Panc1 (cell line): ENCODE measurements around the gene CD164L2. TPM values are rescaled to one million over a fixed set of nuclear protein-coding genes. Genes with fewer than 3 reads are reported as not detected.

Experiments used
- ATAC-seq: fragments of 200-7000 bp; cut with Tn5 transposase; 2 replicates; pipeline ENCODE4 v1.9.1; 2020; ENCODE audit warnings: mild to moderate bottlenecking, moderate library complexity
- BruUV-seq: library from RNA; stranded (reverse); fragments of 400-500 nt; replicated peaks from 2 replicates; lab custom pipeline; 2021; lab: Mats Ljungman, UMichigan
- CTCF ChIA-PET: fragments of 300-600 bp; sonication (Branson Sonifier 250); formaldehyde crosslinking; loops from one replicate; lab custom pipeline; 2022; ENCODE audit warnings: antibody characterized with exemption; lab: Charles Lee
- POLR2A ChIA-PET: fragments of 300-600 bp; sonication (Branson Sonifier 250); formaldehyde crosslinking; loops from one replicate; lab custom pipeline; 2022; ENCODE audit warnings: antibody characterized with exemption; lab: Charles Lee
- DNase-seq: peaks from one replicate; pipeline ENCODE4 v3.0.0-alpha.2; 2010; ENCODE audit warnings: low read depth, low spot score
- H3K27ac ChIP-seq: 2 replicates; pipeline ENCODE4 v1.5.1; 2011; ENCODE audit warnings: mild to moderate bottlenecking, low read length, inconsistent platforms
- H3K27me3 ChIP-seq: fragments of 200-500 bp; sonication (Bioruptor generic); 2 replicates; pipeline ENCODE4 v1.6.0; 2014; ENCODE audit warnings: low read length, inconsistent platforms; ENCODE audit not compliant: control insufficient read depth, insufficient read depth
- H3K36me3 ChIP-seq: fragments of 200-500 bp; sonication (Bioruptor generic); 2 replicates; pipeline ENCODE4 v1.5.1; 2014; ENCODE audit warnings: inconsistent platforms, mild to moderate bottlenecking, low read length, moderate library complexity; ENCODE audit not compliant: control insufficient read depth, insufficient read depth
- H3K4me1 ChIP-seq: 2 replicates; pipeline ENCODE4 v1.5.1; 2011; ENCODE audit warnings: inconsistent platforms, mild to moderate bottlenecking, low read length, moderate library complexity; ENCODE audit not compliant: control insufficient read depth, insufficient read depth
- H3K4me3 ChIP-seq, 2 experiments: 2 replicates each; pipeline ENCODE4 v1.5.1; 2011 to 2012; ENCODE audit warnings: low read depth in 2 of 2, low read length in 2 of 2, mild to moderate bottlenecking in 2 of 2, inconsistent platforms in 1 of 2, moderate library complexity in 1 of 2
- H3K9me3 ChIP-seq: fragments of 200-500 bp; sonication (Bioruptor generic); 2 replicates; pipeline ENCODE4 v1.5.1; 2014; ENCODE audit warnings: low read depth, mild to moderate bottlenecking, inconsistent platforms, low read length, moderate library complexity; ENCODE audit not compliant: control insufficient read depth, insufficient read depth
- CTCF ChIP-seq: fragments of 450-650 bp; IDR thresholded peaks from 2 replicates; pipeline ENCODE4 v1.5.1; 2017; ENCODE audit warnings: mild to moderate bottlenecking
- POLR2AphosphoS5 ChIP-seq: IDR thresholded peaks from 2 replicates; pipeline ENCODE4 v1.6.1; 2012; ENCODE audit warnings: mild to moderate bottlenecking, low read depth, low read length, moderate library complexity
- REST ChIP-seq, 2 experiments: IDR thresholded peaks; 2 replicates each; pipeline ENCODE4 v1.6.1; 2011 to 2012; ENCODE audit warnings: low read depth in 2 of 2, control low read depth in 1 of 2, low read length in 1 of 2, mild to moderate bottlenecking in 1 of 2, moderate library complexity in 1 of 2; ENCODE audit not compliant: insufficient read depth in 1 of 2
- SIN3A ChIP-seq: IDR thresholded peaks from 2 replicates; pipeline ENCODE4 v1.6.1; 2012; ENCODE audit warnings: low read depth, mild to moderate bottlenecking, low read length, moderate library complexity, borderline replicate concordance; ENCODE audit not compliant: insufficient read depth
- TCF7L2 ChIP-seq: IDR thresholded peaks from 2 replicates; pipeline ENCODE4 v1.6.1; 2011; ENCODE audit warnings: mild to moderate bottlenecking, low read depth, low read length, inconsistent platforms
- in situ Hi-C: cut with HindIII; loops from 2 replicates; pipeline ENCODE4 v1.10.0; 2016; ENCODE audit warnings: low sequenced_read_pairs, low pct_unique_long_range_greater_than_20kb
- intact Hi-C: fragments of 100-400 bp; cut with micrococcal nuclease; formaldehyde crosslinking; loops from one replicate; pipeline ENCODE4 v1.10.0; 2022; ENCODE audit not compliant: unreplicated experiment
- total RNA-seq: library from RNA; stranded (reverse); gene quantifications from one replicate; pipeline ENCODE4 v1.2.1, GENCODE V29; 2021; ENCODE audit not compliant: unreplicated experiment

Gene CD164L2
- total RNA-seq, 1 experiment from 2014 or later: 0.13 TPM

DNA sequence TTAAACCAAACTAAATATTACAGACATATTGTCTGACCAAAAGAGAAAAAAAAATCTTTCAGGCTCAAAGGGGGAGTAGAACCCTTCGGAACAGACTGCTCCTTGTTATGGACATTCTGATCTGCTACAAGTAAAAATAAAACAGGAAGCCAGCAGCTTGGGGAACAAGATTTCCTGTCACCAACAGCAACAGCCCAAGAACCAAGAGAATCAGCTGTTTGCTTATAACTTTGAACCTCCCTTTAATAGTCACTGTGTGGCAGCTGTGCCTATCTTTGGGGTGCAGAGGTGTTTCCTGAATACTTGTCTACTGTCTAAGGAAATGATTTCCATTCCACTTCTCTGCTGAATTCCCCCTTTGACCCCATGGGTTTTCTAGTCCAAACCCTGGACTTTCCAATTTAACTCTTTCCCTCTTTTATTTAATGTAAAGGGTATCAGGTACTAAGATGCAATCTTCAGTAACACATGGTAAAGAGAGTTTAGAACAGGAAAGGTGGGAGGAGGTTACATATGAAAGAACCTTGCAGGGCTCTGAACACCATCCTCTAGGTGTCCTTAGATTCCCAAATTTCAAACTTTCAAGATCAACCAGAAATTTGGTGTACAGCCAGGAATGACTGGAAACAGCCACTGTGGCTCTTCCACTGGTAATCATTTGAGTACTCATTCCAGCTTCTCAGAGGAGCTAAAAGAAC, 47.9 kb upstream of the CD164L2 start:
- ATAC-seq: no peak
- no peak overlapping the region; the same call in 1 of the 2 replicates for H3K27ac ChIP-seq
- H3K4me3 ChIP-seq: no peak overlapping the region
- peak; percentile 19; the same call in 1 of the 2 replicates for TF ChIP-seq CTCF
- no peak for TF ChIP-seq REST (IDR thresholded peaks at IDR 0.05; ENCODE audit: insufficient read depth in 1 of 2, low read depth in 2 of 2, low read length in 1 of 2)
- no peaks in the 10 kb centered on the region for H3K27me3 ChIP-seq
- no peak for DNase-seq
- intact Hi-C loops (no loop called here), in situ Hi-C loops (no loop called here)
- no peaks in the 10 kb centered on the region for H3K36me3 ChIP-seq
- POLR2A ChIA-PET: no interaction called here
- BruUV-seq: no TSS peak
- CTCF ChIA-PET: interaction anchor here (1.2 kb wide), 1 partner anchor 319 kb away, joined by 3 read pairs; no protein-coding TSS in a partner anchor
- H3K4me1 ChIP-seq: peaks cover 6% of the 10 kb centered on the region; the same call in 1 of the 2 replicates
- no peaks in the 10 kb centered on the region for H3K9me3 ChIP-seq

- BruUV-seq: no TSS peak
- in situ Hi-C loops (no loop called here), intact Hi-C loops (no loop called here)
- CTCF ChIA-PET: interaction anchor here (1.5 kb wide), 1 partner anchor 13 kb away, joined by 6 read pairs; no protein-coding TSS in a partner anchor
- POLR2A ChIA-PET: no interaction called here
- Histone ChIP-seq H3K4me3 (no peak overlapping the region), H3K4me1 (peaks cover 2% of the 10 kb centered on the region; the same call in 1 of the 2 replicates), H3K27me3 (no peaks in the 10 kb centered on the region), H3K9me3 (no peaks in the 10 kb centered on the region), H3K36me3 (no peaks in the 10 kb centered on the region), H3K27ac (no peak overlapping the region)
- ATAC-seq (no peak), DNase-seq (no peak)
- TF ChIP-seq POLR2AphosphoS5 (no peak), TCF7L2 (no peak), CTCF (no peak), REST (IDR thresholded peaks at IDR 0.05; ENCODE audit: insufficient read depth in 1 of 2, low read depth in 2 of 2, low read length in 1 of 2) (no peak), SIN3A (no peak)
These were observed 45.9 kb upstream of the CD164L2 start for GRCh38 chr1:27429029-27429425.
